Measurements from ENCODE around the gene GSTO1.

The GSTO1 gene

DNA sequence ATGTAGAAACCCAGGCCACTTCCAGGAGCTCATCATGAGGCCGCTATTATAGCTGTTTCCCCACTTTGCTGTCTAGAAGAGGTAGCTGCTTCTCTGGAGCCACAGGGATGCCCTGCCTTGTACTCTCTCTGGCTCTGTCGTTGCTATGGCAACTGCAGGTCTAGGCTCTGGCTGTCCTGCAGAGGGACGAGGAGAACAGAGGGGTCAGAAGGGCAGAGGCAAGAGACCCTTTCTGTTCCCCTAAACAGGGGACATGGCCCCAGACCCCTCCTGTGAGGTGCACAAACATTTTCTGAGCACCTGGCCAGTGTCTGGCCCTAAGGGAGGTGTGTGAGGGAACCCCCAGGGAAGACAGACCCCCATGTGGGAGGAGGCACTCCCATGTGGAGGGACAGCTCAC lies 52.2 kb downstream of the GSTO1 start:
- no peak for DNase-seq (ENCODE audit: low read depth)

DNA sequence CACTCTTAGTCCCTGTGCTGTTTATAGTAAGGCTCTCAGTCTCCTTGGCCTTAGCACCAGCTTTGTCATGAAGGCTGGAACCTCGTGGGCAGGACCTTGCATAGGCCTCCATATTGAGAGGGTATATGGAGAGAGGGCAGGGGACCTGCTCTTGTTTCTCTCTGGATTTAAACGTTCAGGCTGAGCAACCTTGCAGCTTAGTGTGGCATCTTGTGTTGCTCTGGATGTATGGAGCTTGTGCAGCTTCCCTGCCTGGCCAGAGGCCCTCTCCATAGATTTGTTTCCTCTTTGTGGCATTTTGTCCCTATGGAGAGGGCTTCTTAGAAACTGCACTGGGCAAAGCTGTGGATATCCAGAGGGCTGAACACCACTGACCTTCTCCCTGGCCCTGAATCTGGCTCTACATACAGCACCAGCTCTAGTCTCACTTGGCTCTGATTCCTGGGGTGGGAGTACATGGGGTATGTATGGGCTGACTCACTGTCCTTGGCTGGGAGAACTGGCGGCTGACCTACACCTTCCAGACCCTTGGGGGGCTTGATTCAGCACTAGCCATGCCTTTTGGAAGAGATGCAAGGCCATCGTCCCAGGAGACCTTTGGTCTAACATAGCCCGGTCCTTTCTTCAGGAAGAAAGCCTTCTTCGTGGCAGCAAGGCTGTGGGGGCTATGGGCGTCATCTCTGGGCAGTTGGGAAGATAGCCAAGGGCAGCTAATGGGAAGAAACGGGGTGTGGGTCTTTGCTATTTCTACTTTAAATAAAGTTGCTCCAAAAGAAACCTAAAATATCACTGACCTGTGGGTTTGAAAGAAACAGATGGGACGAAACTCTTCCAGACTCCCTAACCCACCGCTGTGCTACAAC lies 53.1 kb downstream of the GSTO1 start:
- DNase-seq (ENCODE audit: low read depth): no peak

DNA sequence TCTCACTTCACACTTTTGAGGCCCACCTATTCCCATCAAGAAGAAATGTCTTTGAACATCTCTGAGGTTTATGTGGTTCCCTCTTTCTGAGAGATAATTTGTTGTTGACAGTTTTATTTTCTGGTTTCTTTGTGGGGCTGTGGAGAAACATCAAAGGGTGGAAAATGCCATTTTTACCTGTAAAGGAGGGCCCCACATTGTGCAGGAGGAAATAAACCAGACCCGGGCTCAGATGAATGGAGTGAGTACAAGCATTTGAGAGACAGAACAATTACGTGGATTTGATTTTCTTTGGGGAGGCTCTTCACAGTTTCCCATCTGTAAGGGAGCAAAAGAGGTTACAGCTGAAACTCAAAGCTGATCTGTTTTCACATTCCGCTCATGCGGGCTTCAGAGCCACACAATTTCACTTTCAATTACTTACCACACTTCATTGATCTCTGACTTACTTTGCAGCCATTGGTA lies 53.8 kb downstream of the GSTO1 start:
- DNase-seq (ENCODE audit: low read depth): no peak

DNA sequence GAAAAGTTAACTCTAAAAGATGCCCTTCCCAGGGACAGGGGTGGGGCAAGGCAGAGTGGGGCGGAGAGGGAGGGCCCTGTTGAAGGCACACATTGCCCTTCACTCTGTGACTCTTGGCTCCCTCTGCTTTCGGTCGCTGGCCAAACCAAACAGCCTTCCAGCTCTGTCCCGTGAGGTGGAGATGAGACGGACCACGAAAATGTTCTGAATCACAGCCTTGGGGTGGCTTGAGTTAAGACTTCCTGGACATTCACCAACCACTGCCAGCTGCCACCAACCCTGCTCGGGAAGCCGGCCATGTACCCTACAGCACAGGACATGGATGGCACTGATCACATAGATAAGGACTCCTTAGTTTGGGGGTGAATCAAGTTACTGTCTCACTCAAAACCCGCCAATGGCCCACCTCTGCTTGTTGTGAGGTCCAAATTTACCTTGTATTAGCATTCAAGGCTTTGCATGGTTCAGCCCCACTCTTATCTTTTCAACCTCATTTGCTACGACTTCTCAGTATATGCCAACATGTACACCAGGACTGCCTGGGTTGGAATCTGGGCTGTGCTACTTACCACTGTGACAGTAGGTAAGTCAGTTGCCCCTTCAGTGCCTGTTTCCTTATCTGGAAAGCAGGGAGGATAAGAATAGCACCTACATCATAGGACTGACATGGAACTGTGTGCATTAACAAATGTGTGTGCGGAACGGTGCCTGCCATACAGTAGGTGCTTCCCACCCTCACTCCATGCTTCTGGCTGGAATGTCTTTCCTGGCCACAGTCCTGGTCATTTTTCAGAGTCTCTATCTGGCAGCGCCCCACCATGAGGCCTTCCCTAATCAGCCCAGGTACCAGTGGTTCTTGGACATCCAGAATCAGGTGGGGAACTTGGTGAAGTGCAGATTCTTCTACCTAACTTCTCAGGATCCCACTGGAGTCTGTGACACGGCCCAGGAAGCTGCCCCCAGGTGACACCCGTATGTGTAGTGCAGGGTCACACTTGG lies 55.6 kb downstream of the GSTO1 start:
- DNase-seq (ENCODE audit: low read depth): no peak

DNA sequence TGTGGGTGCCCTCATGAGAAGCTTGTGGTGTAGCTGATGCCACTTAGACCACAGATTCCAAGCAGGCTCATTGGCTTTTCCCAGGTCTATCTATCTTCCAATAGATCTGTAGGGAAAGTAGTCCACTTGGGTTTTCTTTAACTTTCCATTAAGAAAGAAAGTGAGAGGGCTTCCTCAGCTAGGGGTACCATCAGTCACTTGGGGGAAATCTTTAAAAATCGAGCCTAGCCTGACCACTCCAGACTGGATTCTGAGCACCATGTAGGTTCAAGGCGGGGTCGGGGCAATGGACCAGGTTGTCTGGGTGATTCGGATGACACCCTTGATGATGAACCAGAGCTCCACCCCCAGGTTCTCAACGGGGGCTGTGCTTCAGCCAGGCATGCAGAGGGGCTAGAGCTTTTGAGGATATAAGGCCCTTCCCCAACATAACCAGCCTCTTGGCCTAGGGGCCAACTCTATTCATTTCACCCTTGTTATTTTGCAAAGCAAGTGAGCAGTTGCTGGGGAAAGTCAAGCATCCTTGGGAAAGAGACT lies 56.6 kb downstream of the GSTO1 start:
- no peak for DNase-seq (ENCODE audit: low read depth)

DNA sequence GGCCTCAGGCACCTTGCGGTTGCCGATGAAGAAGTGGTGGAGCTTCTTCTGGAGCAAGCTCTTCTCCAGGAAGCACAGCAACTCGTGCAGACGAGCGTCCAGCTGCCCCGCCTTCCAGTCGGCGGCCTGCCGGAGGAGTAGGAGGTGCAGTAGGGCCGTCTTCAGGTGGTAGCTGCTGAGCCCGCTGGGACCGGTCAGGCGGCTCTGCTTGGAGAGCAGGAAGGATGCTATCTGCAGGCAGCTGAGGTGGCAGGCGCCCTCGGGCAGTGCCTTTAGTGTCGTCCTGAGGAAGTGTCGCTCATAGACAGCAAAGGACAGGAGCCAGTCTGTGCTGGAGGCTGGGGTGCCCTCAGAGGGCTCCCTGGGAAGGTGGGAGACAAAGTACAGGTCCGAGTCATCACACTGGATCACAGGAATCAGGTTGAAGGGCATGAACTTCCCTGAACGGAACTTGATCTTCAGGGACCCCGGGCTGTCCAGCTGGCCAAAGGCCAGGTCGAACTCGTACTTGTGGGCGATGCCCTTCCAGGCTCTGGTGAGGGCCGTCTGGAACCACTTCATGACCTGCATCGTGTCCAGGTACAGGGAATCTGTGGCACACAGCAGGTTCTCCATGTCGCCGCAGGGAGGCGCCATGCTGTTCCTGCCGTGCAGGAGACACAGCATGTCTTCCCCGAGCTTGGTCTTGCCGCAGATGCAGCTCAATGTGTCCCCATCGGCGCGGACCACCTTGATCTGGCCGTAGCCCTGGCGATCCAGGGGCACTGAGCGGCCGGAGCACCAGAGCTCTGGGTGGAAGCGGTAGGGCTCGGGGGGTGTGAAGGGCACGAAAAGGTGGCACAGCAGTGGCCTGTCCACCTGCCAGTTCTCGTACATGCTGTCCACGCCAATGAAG lies 60.1 kb downstream of the GSTO1 start:
- no peak for DNase-seq (ENCODE audit: low read depth)

DNA sequence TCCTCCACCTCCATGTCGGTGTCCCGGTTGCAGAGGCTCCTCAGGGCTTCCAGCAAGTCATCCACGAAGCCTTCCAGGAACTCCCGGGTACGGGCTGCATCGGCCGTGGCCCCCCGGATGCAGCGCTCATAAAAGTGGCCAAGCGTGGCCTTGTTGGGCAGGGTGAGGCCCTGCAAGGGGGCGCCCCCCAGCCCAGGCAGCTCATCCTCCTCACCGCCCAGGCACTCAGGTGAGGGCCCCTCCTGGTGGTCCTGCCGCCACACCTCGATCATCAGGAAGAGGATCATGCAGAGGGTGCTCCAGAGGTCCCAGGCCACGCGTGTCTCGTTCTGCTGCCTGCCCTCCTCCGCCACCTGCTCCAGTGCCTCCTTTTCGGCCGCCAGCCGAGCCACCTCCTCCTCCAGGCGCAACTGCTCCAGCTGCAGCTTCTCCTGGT lies 60.8 kb downstream of the GSTO1 start:
- no peak for DNase-seq (ENCODE audit: low read depth)

DNA sequence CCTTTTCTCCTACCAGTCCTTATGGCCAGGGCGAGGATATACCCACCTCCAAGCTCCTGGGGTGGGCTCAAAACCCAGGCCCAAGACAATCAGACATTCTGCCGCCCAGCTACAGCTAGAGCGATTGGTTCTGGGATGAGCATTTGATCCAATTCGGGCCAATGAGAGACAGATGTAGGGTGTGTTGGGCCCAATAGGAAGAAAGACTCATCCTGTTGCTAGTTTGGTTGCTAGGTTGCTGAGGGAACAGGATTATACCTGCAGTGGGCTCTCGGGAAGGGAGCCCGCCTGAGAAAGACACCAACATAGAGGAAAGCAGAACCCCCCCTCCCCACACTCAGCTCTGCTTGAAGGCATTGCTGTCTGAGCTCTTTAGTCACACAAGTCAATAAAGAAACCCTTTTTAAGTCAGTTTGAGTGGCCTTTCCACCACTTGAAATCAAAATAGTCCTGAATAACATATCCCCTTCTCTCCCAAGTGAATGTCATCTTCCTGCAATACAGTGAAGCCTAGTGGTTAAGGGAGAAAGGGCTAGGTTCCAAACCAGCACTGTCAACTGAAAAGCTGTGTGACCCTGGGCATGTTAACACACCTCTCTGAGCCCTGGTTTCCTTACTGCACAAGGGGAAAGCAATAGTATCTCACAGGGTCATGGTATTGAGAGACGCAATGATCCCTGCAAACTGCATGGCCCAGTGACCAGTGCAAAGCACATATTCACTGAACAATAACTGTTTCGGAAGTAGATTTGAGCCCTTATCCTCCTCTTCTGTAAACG lies 61.8 kb downstream of the GSTO1 start:
- DNase-seq (ENCODE audit: low read depth): no peak
